Stimulated activated CD4-positive, alpha-beta T cell treated with anti-CD3 and anti-CD28 coated beads, Interleukin-12 subunit alpha, Interleukin-12 subunit beta, amount 100 ng/mL, for 48 hours (primary cell): ENCODE measurements around the gene TRIO.
"Not testable (repeated sequence)": the region's sequence is repeated elsewhere in the genome, so short reads cannot be mapped to it uniquely, and the experiment has no call there.

Experiments used
- DNase-seq, 3 donors: peaks; one replicate each; pipeline ENCODE4 v3.0.0-alpha.2; 2020; ENCODE audit warnings: low read depth in 2 of 3, low spot score in 1 of 3

Gene TRIO

DNA sequence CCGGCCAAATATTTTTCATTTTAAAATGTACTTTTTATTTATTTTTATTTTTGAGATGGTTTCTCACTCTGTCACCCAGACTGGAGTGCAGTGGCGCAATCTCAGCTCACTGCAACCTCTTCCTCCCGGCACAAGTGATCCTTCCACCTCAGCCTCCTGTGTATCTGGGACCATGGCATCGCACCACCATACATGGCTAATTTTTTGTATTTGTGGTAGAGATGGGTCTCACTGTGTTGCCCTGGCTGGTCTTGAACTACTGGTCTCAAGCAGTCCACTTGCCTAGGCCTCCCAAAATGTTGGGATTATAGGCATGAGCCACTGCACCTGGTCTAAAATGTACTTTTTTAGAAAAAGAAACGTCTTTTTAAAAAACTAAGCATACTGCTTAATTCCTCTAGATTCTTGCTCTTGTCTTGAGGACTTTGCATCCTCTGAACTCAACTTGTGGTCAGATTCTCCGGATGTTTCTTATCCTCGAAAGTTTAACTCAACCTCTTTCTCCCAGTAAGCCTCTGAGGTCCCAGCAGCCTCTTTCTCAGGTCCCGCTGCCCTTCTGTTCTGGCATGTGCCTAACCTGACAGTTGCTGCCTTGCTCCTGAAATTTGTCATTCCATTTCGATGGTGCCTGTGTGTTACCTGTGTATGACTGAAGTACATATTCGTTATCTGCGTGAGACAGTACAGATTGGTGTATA is 63.0 kb downstream of the TRIO start:
- DNase-seq = no peak

DNA sequence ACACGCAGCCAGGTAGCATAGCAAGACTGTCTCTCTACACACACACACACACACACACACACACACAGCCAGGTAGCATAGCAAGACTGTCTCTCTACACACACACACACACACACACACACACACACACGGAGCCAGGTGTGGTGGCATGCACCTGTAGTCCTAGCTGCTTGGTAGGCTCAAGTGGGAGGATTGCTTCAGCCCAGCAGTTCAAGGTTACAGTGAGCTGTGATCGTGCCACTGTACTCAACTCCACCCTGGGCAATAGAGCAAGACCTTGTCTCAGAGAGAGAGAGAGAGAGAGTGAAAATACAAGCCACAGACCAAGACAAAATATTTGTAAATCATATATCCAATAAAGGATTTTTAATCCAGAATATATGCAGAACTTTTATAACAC is 64.3 kb downstream of the TRIO start:
- DNase-seq = not testable (repeated sequence)

DNA sequence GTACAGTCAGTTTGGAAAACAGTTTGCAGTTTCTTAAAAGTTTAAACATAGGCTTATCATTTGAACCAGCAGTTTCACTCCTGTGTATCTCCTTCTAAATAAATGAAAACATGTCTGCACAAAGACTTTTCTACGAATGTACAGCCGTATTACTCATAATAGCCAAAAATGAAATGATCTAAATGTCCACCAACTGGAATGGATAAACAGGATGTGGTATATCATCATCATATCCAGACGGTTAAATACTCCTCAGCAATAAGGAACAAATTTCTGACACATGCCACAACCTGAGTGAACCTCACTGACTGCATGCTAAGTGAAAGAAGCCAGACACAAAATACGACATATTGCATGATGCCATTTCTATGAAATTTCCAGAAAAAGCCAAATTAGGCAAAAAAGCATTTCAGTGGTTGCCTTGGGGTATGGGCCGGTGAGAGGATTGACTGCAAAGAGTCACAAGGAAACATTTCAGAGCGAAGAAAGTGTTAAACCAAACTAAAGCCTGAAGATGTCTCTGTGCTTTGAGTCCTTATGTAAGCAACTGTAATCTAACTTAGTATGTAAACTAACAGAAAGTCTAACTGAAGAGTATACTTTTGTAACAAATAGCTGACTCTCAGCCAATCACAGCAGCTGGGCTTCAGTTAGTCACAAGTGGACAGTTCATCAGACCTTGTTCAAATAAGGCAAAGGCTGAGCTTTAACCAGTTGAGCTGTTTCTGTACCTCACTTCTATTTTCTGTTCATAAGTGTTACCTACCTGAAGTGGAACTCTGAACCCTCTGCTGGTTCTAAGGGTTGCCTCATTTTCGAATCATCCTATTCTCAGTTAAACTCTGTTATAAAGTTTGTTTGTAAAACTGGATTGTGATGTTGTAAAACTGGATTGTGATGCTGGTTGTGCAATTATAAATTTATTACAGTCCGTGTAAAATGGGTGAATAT is 65.2 kb downstream of the TRIO start:
- DNase-seq = no peak

DNA sequence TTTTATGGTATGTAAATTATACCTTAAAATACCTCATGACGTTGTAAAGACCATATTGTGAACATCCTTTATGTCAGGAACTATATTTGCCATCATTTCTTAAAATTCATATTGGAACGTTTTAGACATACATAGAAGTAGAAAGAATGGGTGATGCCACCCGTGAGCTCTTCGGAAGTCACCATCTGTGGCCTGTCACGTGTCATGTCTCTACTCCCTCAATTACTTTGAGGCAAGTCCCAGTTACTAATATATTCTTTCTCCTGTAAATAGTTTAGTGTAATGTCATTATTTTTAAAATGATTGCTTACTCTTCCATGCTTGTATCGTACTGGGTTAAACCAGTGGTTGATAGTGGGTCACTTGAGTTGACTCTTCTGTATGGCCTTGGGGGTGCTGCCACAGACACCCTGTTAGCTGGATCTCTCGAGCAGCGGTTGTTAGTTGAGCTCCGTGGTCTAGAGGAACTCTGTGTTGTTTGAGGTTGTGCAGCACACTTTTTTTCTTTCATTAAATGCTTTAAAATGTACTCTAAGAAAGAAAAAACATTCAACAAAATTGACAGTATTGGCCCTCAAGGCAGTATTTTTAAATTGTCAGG is 66.2 kb downstream of the TRIO start:
- no peak for DNase-seq

DNA sequence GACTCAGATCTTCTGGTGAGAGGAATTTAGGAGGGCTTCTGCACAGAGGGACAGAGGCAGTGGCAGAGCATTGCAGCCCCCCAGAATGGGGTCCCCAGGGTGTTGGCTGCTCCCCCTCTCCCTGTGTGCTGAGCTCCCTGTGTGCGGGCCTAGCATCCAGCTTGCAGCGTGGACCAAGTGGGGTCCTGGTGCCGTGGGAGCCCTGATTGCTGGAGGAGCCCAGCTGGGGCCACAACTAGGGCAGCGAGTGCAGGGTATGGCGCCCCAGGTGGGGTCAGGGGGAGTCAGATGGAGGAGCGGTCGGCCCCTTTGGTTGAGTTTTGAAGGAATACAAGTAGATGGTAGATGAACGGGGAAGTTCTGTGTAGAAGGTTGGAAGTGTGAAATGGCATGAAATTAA is 66.7 kb downstream of the TRIO start:
- no peak for DNase-seq

DNA sequence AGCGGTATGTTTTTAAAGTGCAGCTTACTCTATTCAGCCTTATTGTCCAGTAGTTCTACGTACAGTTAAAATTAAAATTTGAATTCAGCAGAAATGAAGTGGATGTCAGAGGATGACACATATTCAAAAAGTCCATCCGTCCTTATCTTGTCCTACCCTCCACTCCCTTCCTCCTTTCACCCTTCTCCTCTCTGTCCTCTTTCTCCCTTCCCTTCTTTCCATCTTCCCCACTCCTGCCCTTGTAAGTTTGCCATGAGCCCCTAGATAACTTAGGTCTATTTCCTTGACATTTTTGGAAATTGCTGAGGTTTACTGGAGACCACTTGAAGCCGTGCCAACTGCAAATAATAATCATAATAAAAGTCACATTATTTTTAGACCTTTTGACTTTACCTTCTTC is 67.6 kb downstream of the TRIO start:
- DNase-seq = no peak

DNA sequence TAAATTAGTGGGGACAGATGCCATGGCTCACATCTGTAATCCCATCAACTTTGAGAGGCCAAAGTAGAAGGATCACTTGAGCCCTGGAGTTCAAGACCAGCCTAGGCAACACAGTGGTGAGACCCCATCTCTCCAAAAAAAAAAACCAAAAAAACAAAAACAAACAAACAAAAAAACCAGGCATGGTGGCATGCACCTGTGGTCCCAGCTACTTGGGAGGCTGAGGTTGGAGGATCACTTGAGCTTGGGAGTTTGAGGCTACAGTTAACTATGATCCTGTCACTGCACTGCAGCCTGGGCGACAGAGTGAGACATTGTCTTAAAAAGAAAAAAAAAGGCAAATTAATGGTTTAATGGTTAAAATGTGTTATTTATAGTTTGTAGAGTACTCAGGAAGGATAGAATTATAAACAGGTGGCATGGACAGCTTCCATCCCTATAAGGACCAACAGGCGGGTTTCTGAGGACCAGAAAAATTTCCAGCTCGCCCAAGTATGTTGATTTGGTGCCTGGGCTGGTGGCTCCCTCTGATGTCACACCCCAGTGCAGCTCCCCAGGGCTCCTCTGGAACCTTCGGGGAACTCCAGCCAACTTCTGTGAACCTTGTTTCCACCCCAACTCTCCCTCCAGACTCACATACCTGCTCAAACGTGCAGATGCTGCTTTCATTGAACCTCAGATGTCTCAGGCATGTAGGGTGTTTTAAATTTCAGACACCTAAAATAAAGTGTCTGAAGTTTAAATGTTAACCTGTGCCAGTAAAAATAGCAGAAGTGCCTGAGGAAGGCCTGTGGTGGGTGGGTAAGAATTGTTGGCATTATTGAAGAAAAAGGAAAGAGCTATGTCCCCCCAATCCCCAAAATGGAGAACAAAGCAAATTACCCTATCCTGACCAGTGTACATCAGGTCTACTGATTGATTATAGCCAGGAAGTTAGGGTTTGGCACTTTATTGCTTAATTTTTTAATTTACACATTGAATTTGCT is 69.0 kb downstream of the TRIO start:
- no peak for DNase-seq

DNA sequence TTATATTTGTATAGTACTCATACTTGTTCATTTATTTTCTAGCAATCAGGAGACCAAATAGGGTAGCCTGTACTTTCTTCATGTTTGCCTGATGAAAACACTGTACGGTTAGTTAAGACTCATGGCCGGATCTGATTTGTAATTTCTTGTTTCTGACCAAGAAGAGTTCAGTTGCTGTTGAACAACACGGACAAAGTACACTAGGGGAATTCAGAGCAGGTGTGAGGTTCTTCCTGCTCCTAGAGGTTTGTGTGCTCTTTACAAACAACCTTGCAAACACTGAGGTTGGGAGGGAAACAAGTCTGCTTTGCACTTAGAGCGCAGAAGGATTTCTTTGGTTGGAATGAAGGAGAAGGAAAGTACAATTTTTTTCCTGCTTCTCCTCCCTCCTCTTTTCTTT is 69.7 kb downstream of the TRIO start:
- DNase-seq = no peak

DNA sequence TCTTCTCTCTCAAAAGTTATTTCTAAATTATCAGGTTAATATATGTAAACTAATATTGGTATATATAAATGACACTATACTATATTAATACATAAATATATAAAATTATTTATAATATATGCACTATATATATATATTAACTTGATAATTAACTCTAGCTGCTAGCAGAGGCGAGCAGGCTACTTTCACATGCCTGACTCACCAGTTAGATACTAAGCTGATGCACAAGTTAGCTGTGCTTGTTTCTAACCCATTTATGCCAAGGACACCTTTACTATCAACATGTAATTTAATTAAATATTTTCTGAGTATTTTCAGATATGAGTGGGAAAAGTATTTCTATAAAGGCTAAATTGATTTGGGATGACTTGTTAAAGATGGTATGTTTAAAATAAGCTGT is 70.1 kb downstream of the TRIO start:
- no peak for DNase-seq

DNA sequence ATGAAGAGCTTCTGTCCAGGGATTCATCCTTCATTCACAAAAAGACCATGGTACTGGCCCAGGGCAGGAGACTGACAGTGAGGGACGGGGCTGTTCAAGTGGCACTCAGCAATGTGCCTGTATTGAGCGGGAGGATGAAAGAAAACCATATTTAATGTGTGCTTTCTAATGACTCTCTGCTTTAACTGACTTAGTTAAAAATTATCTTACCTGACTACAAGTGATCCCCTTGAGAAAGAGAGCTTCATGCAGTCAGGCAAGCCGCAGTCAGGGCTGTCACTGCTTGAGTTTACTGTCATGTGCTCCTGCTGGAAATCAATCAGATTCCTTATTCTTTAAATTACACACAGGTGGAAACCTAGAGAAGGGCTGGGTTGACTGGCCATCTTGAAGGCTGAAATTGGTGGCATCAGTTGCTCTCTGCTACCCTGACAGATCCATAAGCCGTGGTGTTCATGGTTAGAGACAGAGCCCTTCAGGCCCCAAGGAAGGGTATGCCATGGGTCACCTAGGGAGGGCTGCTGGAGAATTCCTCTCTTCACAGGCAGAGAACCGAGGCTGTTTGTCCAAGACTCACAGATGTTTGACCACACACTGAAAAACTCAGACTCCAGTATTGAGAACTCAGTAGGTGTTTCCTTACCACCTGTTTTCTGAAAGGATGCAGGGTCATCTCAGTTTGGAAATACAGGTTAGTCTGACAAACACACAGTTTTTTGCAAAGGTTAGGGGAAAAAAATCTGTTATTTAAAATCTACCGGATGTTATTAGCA is 70.9 kb downstream of the TRIO start:
- no peak for DNase-seq

DNA sequence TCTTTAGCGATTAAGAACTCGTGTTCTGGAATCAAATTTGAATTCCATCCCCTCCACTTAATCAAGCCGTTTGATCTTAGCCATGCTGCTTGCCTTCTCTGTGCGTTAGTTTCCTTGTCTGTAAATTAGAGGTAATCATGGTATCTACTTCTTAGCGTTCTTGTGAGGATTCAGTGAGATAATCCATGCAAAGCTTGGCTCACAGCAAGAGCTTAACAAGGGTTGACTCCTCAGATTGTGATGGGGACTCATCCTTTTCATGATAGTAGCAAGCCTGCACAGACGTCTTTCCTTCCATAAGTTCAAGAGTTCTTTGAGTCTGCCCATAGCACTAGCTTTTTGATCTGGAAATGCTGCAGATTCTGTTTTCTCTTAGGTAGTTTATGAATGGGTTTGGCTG is 72.8 kb downstream of the TRIO start:
- no peak for DNase-seq

DNA sequence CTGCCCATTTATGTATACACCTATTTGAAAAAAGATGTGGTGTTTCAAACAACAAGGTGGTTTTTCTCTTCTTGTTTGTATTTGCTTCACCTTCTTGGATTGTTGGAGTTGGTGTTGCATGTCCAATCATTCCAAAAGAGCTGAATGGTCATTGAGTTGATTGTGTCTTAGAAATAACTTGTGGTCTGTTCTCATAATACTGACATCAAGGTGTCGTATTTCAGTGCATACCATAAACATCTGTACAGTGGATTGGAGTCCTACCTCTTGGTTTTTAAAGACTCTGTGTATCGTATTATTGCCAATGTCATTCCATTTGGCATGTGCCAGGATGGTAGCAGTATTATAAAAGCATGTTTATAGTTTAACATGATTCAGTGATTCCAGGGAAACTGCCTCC is 73.2 kb downstream of the TRIO start:
- no peak for DNase-seq

DNA sequence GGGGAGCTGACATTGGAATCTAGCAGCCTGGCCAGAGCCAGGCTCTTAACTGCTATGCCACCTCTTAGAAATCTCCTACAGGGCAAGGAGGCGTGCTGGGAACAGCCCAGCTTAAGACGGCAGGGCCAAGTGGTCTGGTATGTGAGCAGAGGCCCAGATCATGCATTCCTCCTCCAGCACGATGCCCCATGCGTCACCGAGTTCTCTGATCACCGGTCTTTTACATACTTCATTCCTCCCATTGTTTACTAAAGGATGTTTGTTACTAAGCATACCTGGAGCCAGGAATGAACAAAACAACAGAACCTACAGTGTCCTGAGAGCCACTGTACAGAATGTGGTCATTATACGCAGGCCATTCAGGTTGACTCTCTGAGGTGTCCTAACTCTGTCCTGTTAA is 73.8 kb downstream of the TRIO start:
- no peak for DNase-seq

DNA sequence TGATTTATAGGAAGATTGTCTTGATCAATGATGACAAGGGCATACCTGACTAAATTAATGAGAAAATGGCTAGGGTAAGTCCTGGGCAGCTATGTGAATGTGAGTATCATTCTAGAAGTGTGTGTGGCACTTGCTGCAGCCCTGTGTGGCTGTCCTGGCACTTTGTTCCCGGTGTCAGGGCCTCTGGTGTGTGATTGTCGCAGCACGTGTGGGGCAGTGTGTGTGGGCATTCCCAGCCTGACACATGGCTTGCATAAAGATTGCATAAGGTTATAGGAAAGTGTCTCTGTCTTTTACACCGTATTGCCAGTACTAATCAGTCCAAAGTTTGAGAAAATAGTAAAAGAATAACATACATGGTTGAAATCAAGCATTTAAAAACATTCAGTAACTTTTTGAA is 74.4 kb downstream of the TRIO start:
- no peak for DNase-seq

DNA sequence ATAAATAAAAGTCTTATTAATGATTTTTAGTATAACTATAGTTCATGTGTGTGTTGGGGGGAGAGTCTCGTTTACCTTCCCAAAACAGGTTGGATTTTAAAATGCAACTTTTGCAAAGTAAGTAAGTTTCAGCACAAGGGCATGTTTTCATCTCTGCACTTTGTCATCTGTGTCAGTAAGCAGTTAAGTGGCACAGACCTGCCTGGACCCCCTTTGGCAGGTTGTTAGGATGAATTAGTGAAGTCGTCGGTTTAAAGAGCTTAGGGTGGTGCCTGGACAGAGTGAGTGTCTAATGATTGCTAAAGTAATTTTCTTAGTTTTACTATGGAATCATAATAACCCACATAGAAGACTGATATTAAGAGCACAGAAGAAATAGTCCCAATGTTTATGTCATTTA is 74.9 kb downstream of the TRIO start:
- no peak for DNase-seq

DNA sequence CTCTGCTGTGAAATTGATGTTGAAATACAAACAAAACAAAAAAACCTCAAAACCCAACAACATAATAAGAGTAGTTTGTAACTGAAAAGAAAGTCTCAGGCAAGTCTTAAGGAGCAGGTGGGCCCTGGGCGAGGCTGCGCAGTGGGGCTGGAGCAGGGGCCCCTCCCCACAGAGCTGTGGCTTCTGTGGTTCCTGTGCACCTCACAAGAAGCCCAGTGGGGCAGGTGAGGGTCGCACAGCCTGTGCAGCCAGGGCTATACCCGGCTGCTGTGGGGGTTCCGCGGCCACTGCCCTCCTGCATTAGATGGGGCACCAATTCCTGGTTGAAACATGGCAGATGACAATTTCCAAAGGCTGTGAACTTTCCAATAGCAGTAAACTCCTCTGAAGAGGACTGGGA is 75.3 kb downstream of the TRIO start:
- DNase-seq = no peak

DNA sequence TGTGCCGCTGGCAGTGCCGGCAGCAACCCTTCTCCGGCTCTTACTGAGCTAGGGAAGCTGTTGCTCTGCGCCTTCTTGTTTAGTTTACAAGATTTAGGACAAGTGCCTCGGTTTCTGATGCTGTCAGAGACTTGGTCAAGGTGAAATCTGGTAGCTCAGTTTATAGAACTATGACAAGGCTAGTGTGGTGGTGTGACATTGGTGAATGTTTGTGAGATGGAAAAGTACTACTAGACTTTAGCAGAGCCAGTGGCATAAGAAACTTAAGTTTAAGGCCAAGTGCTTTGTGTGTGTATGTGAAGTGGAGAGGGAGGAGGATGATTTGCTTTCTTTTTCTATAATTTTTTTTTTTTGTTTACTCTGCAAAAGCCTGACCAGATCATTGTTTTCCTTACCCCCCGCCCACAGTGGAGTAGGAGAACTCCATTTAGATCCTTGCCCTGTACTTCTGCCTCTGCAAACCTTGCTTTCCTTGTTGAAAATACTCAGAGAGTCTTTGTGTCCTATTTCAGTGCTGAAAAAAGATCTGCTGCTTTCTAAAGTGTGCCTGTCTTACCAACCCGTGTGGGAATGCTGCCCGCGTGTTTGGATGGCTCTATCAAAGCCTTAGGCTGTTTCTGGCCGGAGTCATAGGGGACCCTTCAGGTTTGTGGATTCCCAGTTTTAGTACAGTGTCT is 75.9 kb downstream of the TRIO start:
- no peak for DNase-seq

DNA sequence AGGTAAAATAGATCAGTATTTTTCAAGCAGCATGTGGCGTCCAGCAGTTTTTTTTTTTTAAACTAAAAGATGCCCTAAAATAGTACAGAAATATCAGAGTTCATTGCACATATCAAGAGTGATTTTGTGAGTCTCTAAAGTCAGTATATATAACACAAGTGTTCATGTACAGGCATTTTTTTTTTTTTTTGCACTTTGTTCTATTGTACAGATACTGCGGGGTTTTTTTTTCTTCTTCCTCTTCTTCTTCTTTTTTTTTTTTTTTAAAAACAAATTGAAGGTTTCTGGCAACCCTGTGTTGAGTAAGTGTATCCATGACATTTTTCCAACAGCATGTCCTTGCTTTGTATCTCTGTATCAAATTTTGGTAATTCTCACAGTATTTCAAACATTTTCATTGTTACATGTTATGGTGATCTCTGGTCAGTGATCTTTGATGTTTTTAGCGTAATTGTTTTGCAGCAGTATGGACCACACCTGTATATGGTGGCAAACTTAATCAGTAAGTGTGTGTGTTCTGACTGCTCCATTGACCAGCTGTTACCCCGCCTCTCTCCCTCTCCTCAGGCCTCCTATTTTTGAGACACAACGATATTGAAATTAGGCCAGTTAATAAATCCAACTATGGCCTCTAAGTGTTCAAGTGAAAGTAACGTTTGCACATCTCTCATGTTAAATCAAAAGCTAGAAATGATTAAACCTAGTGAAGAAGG is 76.8 kb downstream of the TRIO start:
- no peak for DNase-seq

DNA sequence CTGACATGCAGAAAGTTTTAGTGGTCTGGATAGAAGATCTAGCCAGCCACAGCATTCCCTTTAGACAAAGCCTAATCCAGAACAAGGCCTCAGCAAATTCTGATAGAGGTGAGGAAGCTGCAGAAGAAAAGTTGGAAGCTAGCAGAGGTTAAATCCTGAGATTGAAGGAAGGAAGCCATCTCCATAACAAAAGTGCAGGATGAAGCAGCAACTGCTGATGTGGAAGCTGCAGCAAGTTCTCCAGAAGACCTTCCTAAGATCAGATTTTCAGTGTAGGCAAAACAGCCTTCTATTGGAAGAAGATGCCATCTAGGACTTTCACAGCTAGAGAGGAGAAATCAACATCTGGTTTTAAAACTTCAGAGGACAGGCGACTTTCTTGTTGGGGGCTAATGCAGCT is 77.5 kb downstream of the TRIO start:
- DNase-seq = no peak
